KMS-11 (cell line): ENCODE measurements around the gene IQGAP2.

Experiments
- H2AFZ ChIP-seq: fragments of 200-600 bp; sonication (generic); 2 replicates; pipeline ENCODE4 v1.6.1; 2016; ENCODE audit warnings: antibody characterized with exemption, mixed run types, low read depth
- H3K27ac ChIP-seq: fragments of 200-600 bp; sonication (generic); 2 replicates; pipeline ENCODE4 v1.6.1; 2016; ENCODE audit warnings: mild to moderate bottlenecking, mixed run types
- H3K27me3 ChIP-seq: fragments of 200-600 bp; sonication (generic); 2 replicates; pipeline ENCODE4 v1.6.1; 2017; ENCODE audit warnings: mild to moderate bottlenecking, low read depth, mixed run types, moderate library complexity; ENCODE audit not compliant: insufficient read depth
- H3K36me3 ChIP-seq: fragments of 200-600 bp; sonication (generic); 2 replicates; pipeline ENCODE4 v1.6.1; 2017; ENCODE audit warnings: mild to moderate bottlenecking, mixed run types; ENCODE audit not compliant: insufficient read depth
- H3K4me1 ChIP-seq: fragments of 200-600 bp; sonication (generic); 2 replicates; pipeline ENCODE4 v1.6.1; 2016; ENCODE audit warnings: mild to moderate bottlenecking, low read depth, mixed run types; ENCODE audit not compliant: poor library complexity, severe bottlenecking
- H3K4me2 ChIP-seq: fragments of 200-600 bp; sonication (generic); 2 replicates; pipeline ENCODE4 v1.7.0; 2016; ENCODE audit warnings: mild to moderate bottlenecking, mixed run types
- H3K4me3 ChIP-seq: fragments of 200-600 bp; sonication (generic); IDR thresholded peaks from 2 replicates; pipeline ENCODE4 v1.6.1; 2017; ENCODE audit warnings: low read depth, low read length, mixed read lengths; ENCODE audit not compliant: insufficient read depth
- H3K79me2 ChIP-seq: fragments of 200-600 bp; sonication (generic); 2 replicates; pipeline ENCODE4 v1.6.1; 2016; ENCODE audit warnings: low read depth, mixed run types; ENCODE audit not compliant: insufficient read depth
- H3K9ac ChIP-seq: fragments of 200-600 bp; sonication (generic); 2 replicates; pipeline ENCODE4 v1.6.1; 2016; ENCODE audit warnings: mild to moderate bottlenecking, mixed run types
- H4K20me1 ChIP-seq: fragments of 200-600 bp; sonication (generic); 2 replicates; pipeline ENCODE4 v1.6.1; 2016; ENCODE audit warnings: mild to moderate bottlenecking, mixed run types; ENCODE audit not compliant: insufficient read depth
- TF ChIP-seq, protein P1 (sequence below): fragments of 200-600 bp; sonication (generic); conservative IDR thresholded peaks from 2 replicates; pipeline ENCODE4 v1.6.1; 2017; ENCODE audit warnings: low read depth, mild to moderate bottlenecking, antibody characterized with exemption, low read length, moderate library complexity, mixed read lengths

IQGAP2 gene

GRCh38 chr5:76729373-76730290 is 326.5 kb downstream of the IQGAP2 start:
- no peaks in the 10 kb centered on the region; the same call in 1 of the 2 replicates for H3K36me3 ChIP-seq
- no peak overlapping the region for H3K9ac ChIP-seq
- no peak overlapping the region for H3K4me2 ChIP-seq
- H3K4me1 ChIP-seq, result no peaks in the 10 kb centered on the region
- H2AFZ ChIP-seq, result no peak overlapping the region
- H3K27me3 ChIP-seq, result no peaks in the 10 kb centered on the region
- H4K20me1 ChIP-seq, result no peaks in the 10 kb centered on the region
- no peak overlapping the region for H3K4me3 ChIP-seq
- H3K27ac ChIP-seq, result no peak overlapping the region
- no peaks in the 10 kb centered on the region for H3K79me2 ChIP-seq
- TF ChIP-seq, protein P1, sequence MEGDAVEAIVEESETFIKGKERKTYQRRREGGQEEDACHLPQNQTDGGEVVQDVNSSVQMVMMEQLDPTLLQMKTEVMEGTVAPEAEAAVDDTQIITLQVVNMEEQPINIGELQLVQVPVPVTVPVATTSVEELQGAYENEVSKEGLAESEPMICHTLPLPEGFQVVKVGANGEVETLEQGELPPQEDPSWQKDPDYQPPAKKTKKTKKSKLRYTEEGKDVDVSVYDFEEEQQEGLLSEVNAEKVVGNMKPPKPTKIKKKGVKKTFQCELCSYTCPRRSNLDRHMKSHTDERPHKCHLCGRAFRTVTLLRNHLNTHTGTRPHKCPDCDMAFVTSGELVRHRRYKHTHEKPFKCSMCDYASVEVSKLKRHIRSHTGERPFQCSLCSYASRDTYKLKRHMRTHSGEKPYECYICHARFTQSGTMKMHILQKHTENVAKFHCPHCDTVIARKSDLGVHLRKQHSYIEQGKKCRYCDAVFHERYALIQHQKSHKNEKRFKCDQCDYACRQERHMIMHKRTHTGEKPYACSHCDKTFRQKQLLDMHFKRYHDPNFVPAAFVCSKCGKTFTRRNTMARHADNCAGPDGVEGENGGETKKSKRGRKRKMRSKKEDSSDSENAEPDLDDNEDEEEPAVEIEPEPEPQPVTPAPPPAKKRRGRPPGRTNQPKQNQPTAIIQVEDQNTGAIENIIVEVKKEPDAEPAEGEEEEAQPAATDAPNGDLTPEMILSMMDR, result no peak

DNA sequence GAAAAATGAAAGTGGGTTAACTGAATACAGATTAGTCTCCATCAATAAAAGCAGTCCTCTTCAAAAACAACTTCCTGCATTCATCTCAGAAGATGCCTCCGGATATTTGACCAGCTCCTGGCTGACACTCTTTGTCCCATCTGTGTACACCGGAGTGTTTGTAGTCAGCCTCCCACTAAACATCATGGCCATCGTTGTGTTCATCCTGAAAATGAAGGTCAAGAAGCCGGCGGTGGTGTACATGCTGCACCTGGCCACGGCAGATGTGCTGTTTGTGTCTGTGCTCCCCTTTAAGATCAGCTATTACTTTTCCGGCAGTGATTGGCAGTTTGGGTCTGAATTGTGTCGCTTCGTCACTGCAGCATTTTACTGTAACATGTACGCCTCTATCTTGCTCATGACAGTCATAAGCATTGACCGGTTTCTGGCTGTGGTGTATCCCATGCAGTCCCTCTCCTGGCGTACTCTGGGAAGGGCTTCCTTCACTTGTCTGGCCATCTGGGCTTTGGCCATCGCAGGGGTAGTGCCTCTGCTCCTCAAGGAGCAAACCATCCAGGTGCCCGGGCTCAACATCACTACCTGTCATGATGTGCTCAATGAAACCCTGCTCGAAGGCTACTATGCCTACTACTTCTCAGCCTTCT is 329.4 kb downstream of the IQGAP2 start:
- Histone ChIP-seq H3K27ac (no peak overlapping the region), H3K4me3 (no peak overlapping the region), H3K27me3 (no peaks in the 10 kb centered on the region), H3K9ac (no peak overlapping the region), H3K4me1 (peaks cover 19% of the 10 kb centered on the region), H3K79me2 (no peaks in the 10 kb centered on the region), H3K36me3 (no peaks in the 10 kb centered on the region; the same call in 1 of the 2 replicates), H4K20me1 (no peaks in the 10 kb centered on the region), H2AFZ (no peak overlapping the region), H3K4me2 (no peak overlapping the region)
- TF ChIP-seq, protein P1, result no peak

GRCh38 chr5:76733049-76733417 is 329.9 kb downstream of the IQGAP2 start:
- Histone ChIP-seq H3K79me2 (no peaks in the 10 kb centered on the region), H3K4me2 (no peak overlapping the region), H3K36me3 (no peaks in the 10 kb centered on the region; the same call in 1 of the 2 replicates), H3K4me3 (no peak overlapping the region), H3K27ac (no peak overlapping the region), H3K4me1 (peaks cover 24% of the 10 kb centered on the region), H3K9ac (no peak overlapping the region), H3K27me3 (no peaks in the 10 kb centered on the region), H4K20me1 (no peaks in the 10 kb centered on the region), H2AFZ (no peak overlapping the region)
- TF ChIP-seq, protein P1, result no peak

GRCh38 chr5:76735762-76736545 is 332.9 kb downstream of the IQGAP2 start:
- peaks cover 52% of the 10 kb centered on the region for H3K4me1 ChIP-seq
- H4K20me1 ChIP-seq, result no peaks in the 10 kb centered on the region
- no peaks in the 10 kb centered on the region for H3K79me2 ChIP-seq
- H2AFZ ChIP-seq, result no peak overlapping the region
- H3K27ac ChIP-seq, result peak overlapping the region; percentile 76; the same call in 1 of the 2 replicates
- no peak overlapping the region for H3K9ac ChIP-seq
- H3K27me3 ChIP-seq, result no peaks in the 10 kb centered on the region
- TF ChIP-seq, protein P1, result no peak
- no peak overlapping the region for H3K4me3 ChIP-seq
- peak overlapping the region; percentile 53 for H3K4me2 ChIP-seq
- no peaks in the 10 kb centered on the region for H3K36me3 ChIP-seq
